Activated CD8-positive, alpha-beta memory T cell treated with anti-CD3 and anti-CD28 coated beads for 48 hours (primary cell): Measurements from ENCODE around the gene SCART1.
"Not testable (repeated sequence)": the region's sequence is repeated elsewhere in the genome, so short reads cannot be mapped to it uniquely, and the experiment has no call there.

Source experiments
- DNase-seq, 3 experiments: peaks; one replicate each; pipeline ENCODE4 v3.0.0-alpha.2; 2020; ENCODE audit warnings: low read depth in 2 of 3, low spot score in 2 of 3

SCART1 gene

GRCh38 chr10:133471300-133472109 is 17.8 kb downstream of the SCART1 start:
- no peak for DNase-seq

GRCh38 chr10:133473270-133473669 is 19.5 kb downstream of the SCART1 start:
- DNase-seq = no peak

GRCh38 chr10:133474027-133474426 is 20.3 kb downstream of the SCART1 start:
- no peak for DNase-seq

GRCh38 chr10:133474665-133475424 is 21.1 kb downstream of the SCART1 start:
- DNase-seq = no peak

- no peak for DNase-seq
Observed at GRCh38 chr10:133475425-133475734, 21.6 kb downstream of the SCART1 start.

GRCh38 chr10:133475821-133476640 is 22.3 kb downstream of the SCART1 start:
- DNase-seq = no peak

GRCh38 chr10:133476641-133476990 is 22.9 kb downstream of the SCART1 start:
- DNase-seq = no peak

- DNase-seq = no peak
Observed at GRCh38 chr10:133481086-133481643, 27.4 kb downstream of the SCART1 start.

- DNase-seq = no peak
Observed at GRCh38 chr10:133481657-133482056, 27.9 kb downstream of the SCART1 start.

- DNase-seq = no peak
Observed at GRCh38 chr10:133484818-133485217, 31.1 kb downstream of the SCART1 start.

GRCh38 chr10:133487085-133487484 is 33.3 kb downstream of the SCART1 start:
- DNase-seq = no peak

- DNase-seq = no peak
Observed at GRCh38 chr10:133488354-133488753, 34.6 kb downstream of the SCART1 start.

- DNase-seq = no peak
Observed at GRCh38 chr10:133489816-133490588, 36.3 kb downstream of the SCART1 start.

- DNase-seq = not testable (repeated sequence)
Observed at GRCh38 chr10:133493562-133493961, 39.8 kb downstream of the SCART1 start.

- DNase-seq = not testable (repeated sequence)
Observed at GRCh38 chr10:133497363-133497762, 43.6 kb downstream of the SCART1 start.

GRCh38 chr10:133499176-133499575 is 45.4 kb downstream of the SCART1 start:
- DNase-seq = not testable (repeated sequence)

GRCh38 chr10:133500897-133501296 is 47.2 kb downstream of the SCART1 start:
- DNase-seq = not testable (repeated sequence)

GRCh38 chr10:133509700-133510099 is 56.0 kb downstream of the SCART1 start:
- no peak for DNase-seq

- no peak for DNase-seq
Observed at GRCh38 chr10:133511408-133511807, 57.7 kb downstream of the SCART1 start.

GRCh38 chr10:133511907-133512528 is 58.3 kb downstream of the SCART1 start:
- no peak for DNase-seq
